Activated T-cell treated with anti-CD3 and anti-CD28 coated beads, Interleukin-2, amount 50 U/mL, for 24 hours (primary cell): ENCODE measurements around the gene ABR.

Experiments used
- DNase-seq: peaks from one replicate; pipeline ENCODE4 v3.0.0-alpha.2; 2020
- H3K27ac Mint-ChIP-seq: 2 replicates; pipeline ENCODE4 v1.8.0; 2020; ENCODE audit warnings: mild to moderate bottlenecking, mixed read lengths
- H3K27me3 Mint-ChIP-seq: 2 replicates; pipeline ENCODE4 v1.8.0; 2020; ENCODE audit warnings: mixed read lengths
- H3K36me3 Mint-ChIP-seq: 2 replicates; pipeline ENCODE4 v1.8.0; 2020; ENCODE audit warnings: low read depth, mixed read lengths
- H3K4me1 Mint-ChIP-seq: 2 replicates; pipeline ENCODE4 v1.8.0; 2020; ENCODE audit warnings: low read depth, mixed read lengths
- H3K4me3 Mint-ChIP-seq: 2 replicates; pipeline ENCODE4 v1.8.0; 2020; ENCODE audit warnings: mild to moderate bottlenecking, moderate library complexity, mixed read lengths
- H3K9me3 Mint-ChIP-seq: 2 replicates; pipeline ENCODE4 v1.8.0; 2020; ENCODE audit warnings: mixed read lengths

Gene ABR

DNA sequence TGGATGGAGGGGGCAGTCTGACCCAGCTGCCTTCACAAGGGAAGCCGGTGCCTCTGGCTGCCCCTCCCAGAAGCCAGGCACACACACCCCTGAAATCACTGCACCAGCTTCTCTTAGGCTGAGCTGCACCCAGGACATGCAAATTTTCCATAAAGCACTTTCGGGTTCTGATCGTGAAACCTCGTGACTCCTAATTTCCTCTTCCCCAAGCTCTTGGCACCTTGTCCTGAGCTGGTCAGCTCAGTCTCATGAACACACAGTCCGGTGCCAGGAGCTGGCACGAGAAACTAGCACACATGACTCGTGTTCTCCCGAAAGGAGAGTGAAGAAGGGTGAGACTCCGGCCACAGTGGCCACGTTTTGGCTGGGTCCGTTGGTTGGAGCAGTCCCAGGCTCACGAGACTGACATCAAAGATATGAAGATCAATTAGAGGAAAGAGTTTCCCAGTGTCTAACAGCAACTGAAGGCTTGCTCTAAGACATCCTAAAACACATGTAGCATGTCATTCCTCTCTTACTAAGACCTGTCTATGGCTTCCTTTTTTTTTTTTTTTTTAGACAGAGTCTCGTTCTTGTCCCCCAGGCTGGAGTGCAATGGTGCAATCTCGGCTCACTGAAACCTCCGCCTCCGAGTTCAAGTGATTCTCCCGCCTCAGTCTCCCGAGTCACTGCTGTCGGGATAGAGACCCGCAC lies 9.2 kb upstream of the ABR start:
- no peak for DNase-seq
- Mint-ChIP-seq H3K36me3 (no peaks in the 10 kb centered on the region), H3K9me3 (no peaks in the 10 kb centered on the region), H3K27ac (no peak overlapping the region), H3K4me3 (no peak overlapping the region), H3K4me1 (peaks cover 2% of the 10 kb centered on the region), H3K27me3 (no peaks in the 10 kb centered on the region)

GRCh38 chr17:1186923-1187771 lies 7.4 kb upstream of the ABR start:
- Mint-ChIP-seq H3K36me3 (no peaks in the 10 kb centered on the region), H3K4me1 (peaks cover 11% of the 10 kb centered on the region), H3K9me3 (no peaks in the 10 kb centered on the region), H3K4me3 (no peak overlapping the region), H3K27ac (no peak overlapping the region), H3K27me3 (no peaks in the 10 kb centered on the region)
- DNase-seq = peak; percentile 86

GRCh38 chr17:1186214-1186820 lies 6.5 kb upstream of the ABR start:
- Mint-ChIP-seq H3K4me1 (peaks cover 11% of the 10 kb centered on the region), H3K4me3 (no peak overlapping the region), H3K27me3 (no peaks in the 10 kb centered on the region), H3K27ac (no peak overlapping the region), H3K9me3 (no peaks in the 10 kb centered on the region), H3K36me3 (no peaks in the 10 kb centered on the region)
- no peak for DNase-seq

DNA sequence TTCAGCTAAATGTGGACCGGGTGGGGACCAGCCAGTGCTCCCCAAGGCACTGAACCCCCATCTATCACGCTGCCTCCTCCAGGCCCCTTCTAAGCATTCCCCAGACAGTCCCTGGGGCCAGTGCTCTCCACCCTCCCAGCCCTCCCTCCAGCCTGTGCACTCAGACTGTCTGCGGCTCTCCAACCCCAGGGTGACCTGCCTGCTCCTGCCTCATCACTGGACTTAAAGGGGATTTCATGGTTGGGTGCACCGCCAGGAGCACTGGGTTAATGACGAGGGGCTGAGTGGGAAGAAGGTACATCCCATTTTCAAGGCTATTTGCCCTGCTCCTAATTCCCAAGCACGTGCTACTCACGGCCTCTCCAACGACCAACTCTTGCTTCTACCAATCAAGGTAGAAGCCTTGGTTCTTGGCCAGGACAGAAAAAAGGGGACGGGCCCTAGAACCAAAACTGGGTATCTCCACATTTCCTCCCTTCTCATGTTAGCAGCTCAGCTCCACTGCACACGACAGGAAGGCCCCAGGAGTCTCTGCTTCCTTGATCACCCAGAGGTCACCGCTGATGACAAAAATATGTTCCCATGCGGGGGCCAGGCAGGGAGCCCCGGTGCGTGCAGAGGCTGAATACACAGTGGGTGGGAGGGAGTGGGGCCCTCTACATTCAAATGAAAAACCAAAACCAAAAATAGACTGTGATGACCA lies 3.5 kb upstream of the ABR start:
- Mint-ChIP-seq H3K4me1 (peaks cover 15% of the 10 kb centered on the region), H3K4me3 (no peak overlapping the region), H3K27ac (no peak overlapping the region), H3K9me3 (no peaks in the 10 kb centered on the region), H3K27me3 (no peaks in the 10 kb centered on the region), H3K36me3 (no peaks in the 10 kb centered on the region)
- DNase-seq = no peak

GRCh38 chr17:1182811-1183170 lies 3.0 kb upstream of the ABR start:
- Mint-ChIP-seq H3K4me1 (peaks cover 16% of the 10 kb centered on the region), H3K4me3 (no peak overlapping the region), H3K27me3 (no peaks in the 10 kb centered on the region), H3K9me3 (no peaks in the 10 kb centered on the region), H3K36me3 (no peaks in the 10 kb centered on the region), H3K27ac (no peak overlapping the region)
- no peak for DNase-seq

DNA sequence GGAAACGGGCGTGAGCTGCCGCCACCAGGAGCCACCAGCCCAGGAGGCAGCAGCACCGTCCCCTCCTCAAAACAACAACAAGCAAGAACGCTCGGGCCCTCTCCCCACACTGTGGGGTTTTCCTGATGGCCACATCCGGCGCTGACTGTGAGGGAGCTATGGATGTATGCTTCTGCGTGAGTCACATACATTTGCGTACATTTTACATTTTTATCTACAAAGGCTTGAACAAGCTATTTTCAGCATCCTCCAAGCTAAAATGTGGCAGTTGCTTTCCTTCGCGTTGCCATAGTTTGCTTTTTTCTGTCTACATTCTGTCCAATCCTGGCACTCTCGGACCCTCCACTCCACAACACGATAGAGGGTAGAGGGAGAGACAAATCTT lies 2.0 kb upstream of the ABR start:
- Mint-ChIP-seq H3K9me3 (no peaks in the 10 kb centered on the region), H3K4me1 (peaks cover 16% of the 10 kb centered on the region), H3K36me3 (no peaks in the 10 kb centered on the region), H3K27ac (no peak overlapping the region), H3K27me3 (no peaks in the 10 kb centered on the region), H3K4me3 (no peak overlapping the region)
- no peak for DNase-seq

DNA sequence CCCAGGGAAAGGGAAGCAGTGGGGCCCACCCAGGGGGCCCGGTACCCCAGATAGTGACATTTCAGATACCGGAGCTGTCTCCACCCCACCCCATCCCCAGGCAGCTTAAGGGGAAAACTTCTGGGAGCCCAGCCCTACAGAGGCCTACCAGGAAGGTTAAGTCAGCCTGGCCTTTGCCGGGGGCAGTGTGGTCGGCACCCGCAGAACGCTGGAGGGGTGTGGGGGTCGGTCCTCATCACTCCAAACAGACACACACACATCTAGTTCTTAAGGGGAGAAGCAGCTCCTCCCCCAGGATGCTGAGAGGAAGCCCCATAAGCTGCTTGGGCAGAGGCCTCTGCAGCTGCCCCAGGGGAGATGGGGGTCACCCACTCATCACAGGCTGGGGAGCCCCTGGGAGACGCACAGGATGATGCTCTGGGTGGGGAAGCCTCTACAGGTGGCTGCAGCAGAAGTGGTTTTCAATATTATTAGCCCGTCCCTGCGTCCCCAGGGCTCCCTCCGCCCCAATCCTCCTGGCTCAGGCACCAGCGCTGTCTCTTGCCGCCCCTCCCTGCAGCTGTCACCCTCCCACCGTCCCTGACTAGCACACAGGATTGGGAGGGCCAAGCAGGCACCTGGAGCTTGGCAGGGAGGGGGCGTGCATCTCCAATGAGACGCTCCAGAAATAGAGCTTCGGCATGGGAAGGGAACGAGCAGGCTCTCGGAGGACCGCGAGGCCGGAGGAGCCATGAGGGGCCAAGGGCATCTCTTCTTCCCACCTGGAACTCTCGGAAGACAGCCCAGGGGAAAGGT lies 1.4 kb upstream of the ABR start:
- no peaks in the 10 kb centered on the region for H3K27me3 Mint-ChIP-seq
- no peaks in the 10 kb centered on the region for H3K36me3 Mint-ChIP-seq
- no peak overlapping the region for H3K4me3 Mint-ChIP-seq
- no peaks in the 10 kb centered on the region for H3K9me3 Mint-ChIP-seq
- no peak for DNase-seq
- H3K4me1 Mint-ChIP-seq = peaks cover 16% of the 10 kb centered on the region
- no peak overlapping the region for H3K27ac Mint-ChIP-seq

DNA sequence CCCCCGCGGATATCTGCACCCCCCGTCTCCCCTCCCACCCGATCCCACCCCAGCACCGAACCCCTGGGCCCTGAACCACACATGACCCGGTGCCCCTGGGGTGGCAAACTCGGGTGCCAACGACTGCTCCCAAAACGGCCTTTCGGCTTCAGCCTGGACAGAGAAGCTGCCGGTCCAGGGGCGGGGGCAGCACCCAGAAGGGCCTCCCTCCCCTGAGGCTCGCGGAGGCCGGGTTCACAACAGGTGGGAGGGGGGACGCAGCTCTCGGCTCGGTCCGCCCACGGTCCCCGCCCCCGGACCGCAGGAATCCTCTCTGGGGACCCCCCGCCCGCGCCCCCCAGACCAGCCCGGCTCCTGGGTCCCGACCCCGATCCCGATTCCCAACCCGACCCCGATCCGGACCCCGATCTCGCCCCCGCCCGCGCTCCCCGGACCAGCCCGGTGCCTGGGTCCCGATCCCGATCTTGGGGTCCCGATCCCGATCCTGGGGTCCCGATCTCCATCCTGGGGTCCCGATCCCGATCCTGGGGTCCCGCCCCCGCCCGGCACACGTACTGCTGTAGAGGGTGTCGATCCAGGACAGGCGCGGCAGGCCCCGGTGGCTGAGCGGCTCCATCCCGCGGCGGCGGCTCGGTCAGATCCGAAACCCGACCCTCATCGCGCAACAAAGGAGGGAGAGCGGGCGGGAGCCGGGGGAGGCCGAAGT lies 516 bp downstream of the ABR start:
- H3K4me1 Mint-ChIP-seq = peaks cover 16% of the 10 kb centered on the region
- no peaks in the 10 kb centered on the region for H3K36me3 Mint-ChIP-seq
- DNase-seq = peak; percentile 43
- no peak overlapping the region for H3K27ac Mint-ChIP-seq
- H3K27me3 Mint-ChIP-seq = no peaks in the 10 kb centered on the region
- peak overlapping the region; percentile 75 for H3K4me3 Mint-ChIP-seq
- H3K9me3 Mint-ChIP-seq = no peaks in the 10 kb centered on the region

GRCh38 chr17:1177016-1177700 lies 2.6 kb downstream of the ABR start:
- no peaks in the 10 kb centered on the region for H3K27me3 Mint-ChIP-seq
- H3K4me1 Mint-ChIP-seq = peaks cover 10% of the 10 kb centered on the region
- no peaks in the 10 kb centered on the region for H3K36me3 Mint-ChIP-seq
- H3K27ac Mint-ChIP-seq = no peak overlapping the region
- no peak for DNase-seq
- H3K4me3 Mint-ChIP-seq = peak overlapping the region; percentile 25
- H3K9me3 Mint-ChIP-seq = no peaks in the 10 kb centered on the region

DNA sequence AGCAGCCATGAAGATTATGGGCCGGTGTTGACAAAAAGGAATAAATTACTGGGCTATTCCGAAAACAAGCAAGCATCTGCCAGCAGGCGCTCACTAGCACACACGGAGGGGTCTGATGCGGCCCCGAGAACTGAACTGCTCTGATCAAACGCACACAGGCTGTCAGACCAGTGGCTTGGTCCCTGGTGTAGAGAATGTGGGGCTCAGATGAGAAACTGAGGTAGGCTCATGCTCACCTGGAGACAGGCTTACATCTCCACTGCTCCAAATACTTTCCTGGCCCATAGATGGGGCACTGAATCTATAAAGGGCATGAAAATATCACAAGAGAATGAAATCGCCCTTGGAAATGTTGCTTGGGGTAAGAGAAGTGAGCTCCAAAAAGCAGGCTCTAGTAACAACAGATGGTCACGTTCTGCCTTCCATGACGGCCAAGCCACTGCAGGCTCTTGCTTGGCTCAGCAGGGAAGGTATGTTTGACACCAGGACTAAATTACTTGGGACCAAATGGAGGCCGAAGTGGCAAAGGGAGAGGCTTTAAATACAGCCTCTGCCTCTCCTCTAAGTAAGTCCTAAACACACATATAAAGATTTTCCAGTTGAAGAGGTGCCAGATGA lies 5.4 kb downstream of the ABR start:
- Mint-ChIP-seq H3K4me3 (no peak overlapping the region), H3K27me3 (no peaks in the 10 kb centered on the region), H3K27ac (no peak overlapping the region), H3K4me1 (peaks cover 10% of the 10 kb centered on the region), H3K36me3 (no peaks in the 10 kb centered on the region), H3K9me3 (no peaks in the 10 kb centered on the region)
- DNase-seq = no peak

- Mint-ChIP-seq H3K4me3 (no peak overlapping the region), H3K36me3 (no peaks in the 10 kb centered on the region), H3K27ac (no peak overlapping the region), H3K9me3 (no peaks in the 10 kb centered on the region), H3K27me3 (no peaks in the 10 kb centered on the region), H3K4me1 (peaks cover 9% of the 10 kb centered on the region)
- DNase-seq = no peak
These were observed 6.1 kb downstream of the ABR start for GRCh38 chr17:1173432-1174262.

DNA sequence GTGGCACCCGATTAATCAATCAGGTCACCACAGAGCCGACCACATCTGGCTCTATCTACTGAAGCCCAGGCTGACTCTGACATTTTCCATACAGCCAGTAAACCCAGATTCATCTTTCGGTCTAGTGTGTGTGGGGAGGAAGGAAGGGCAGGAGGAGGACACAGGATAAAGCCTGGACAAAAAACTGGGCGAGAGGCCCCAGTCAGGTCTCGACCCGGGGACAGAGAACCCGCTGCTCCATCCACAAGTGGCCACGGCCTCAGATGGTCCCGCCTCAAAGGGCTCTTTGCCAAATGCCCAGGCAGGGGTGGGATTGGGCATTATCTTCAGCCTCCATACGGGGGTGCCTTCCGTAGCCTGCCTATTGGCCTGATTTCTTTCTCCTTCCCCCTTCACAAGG lies 7.8 kb downstream of the ABR start:
- no peak for DNase-seq
- Mint-ChIP-seq H3K4me1 (peaks cover 4% of the 10 kb centered on the region), H3K4me3 (no peak overlapping the region), H3K9me3 (no peaks in the 10 kb centered on the region), H3K36me3 (no peaks in the 10 kb centered on the region), H3K27me3 (no peaks in the 10 kb centered on the region), H3K27ac (no peak overlapping the region)
